Spleen (tissue), 11 donors: Measurements from ENCODE around the gene SLC44A4. TPM values are rescaled to one million over a fixed set of nuclear protein-coding genes. Genes with fewer than 3 reads are reported as not detected.

Experiments used
- DNase-seq: peaks from one replicate; pipeline ENCODE4 v3.0.0-alpha.2; 2020
- H3K27ac ChIP-seq, 8 donors: fragments of 200-600 bp; sonication (generic) in 7 of 8; 1 replicate in 4 of 8; 2 replicates in 4 of 8; pipeline versions ENCODE4 v1.5.0 to v1.8.0; 2016 to 2021; ENCODE audit warnings: inconsistent platforms in 4 of 8, mild to moderate bottlenecking in 4 of 8, moderate library complexity in 1 of 8
- H3K27me3 ChIP-seq, 7 donors: fragments of 200-600 bp; sonication (generic) in 6 of 7; replicated peaks in 1 of 7; 1 replicate in 4 of 7; 2 replicates in 3 of 7; pipeline versions ENCODE4 v1.5.0 to v1.8.0; 2016 to 2021; ENCODE audit warnings: inconsistent platforms in 3 of 7, mild to moderate bottlenecking in 1 of 7
- H3K36me3 ChIP-seq, 6 donors: fragments of 200-600 bp; sonication (generic) in 5 of 6; 1 replicate in 4 of 6; 2 replicates in 2 of 6; pipeline versions ENCODE4 v1.5.0 to v1.8.0; 2016 to 2021; ENCODE audit warnings: inconsistent platforms in 2 of 6
- H3K4me1 ChIP-seq, 6 donors: fragments of 200-600 bp; sonication (generic) in 5 of 6; 1 replicate in 3 of 6; 2 replicates in 3 of 6; pipeline versions ENCODE4 v1.5.0 to v1.8.0; 2016 to 2021; ENCODE audit warnings: inconsistent platforms in 3 of 6
- H3K4me3 ChIP-seq, 8 donors: fragments of 200-600 bp; sonication (generic) in 7 of 8; 1 replicate in 4 of 8; 2 replicates in 4 of 8; pipeline versions ENCODE4 v1.5.0 to v1.8.0; 2016 to 2021; ENCODE audit warnings: inconsistent platforms in 4 of 8, mild to moderate bottlenecking in 4 of 8, moderate library complexity in 2 of 8
- H3K9me3 ChIP-seq, 8 donors: fragments of 200-600 bp; sonication (generic) in 7 of 8; 1 replicate in 4 of 8; 2 replicates in 4 of 8; pipeline versions ENCODE4 v1.5.0 to v1.8.0; 2016 to 2021; ENCODE audit warnings: inconsistent platforms in 4 of 8
- POLR2A ChIP-seq, 3 donors: fragments of 450-650 bp; IDR thresholded peaks; one replicate each; pipeline ENCODE4 v1.5.1; 2017; ENCODE audit warnings: antibody characterized with exemption in 3 of 3, mild to moderate bottlenecking in 1 of 3
- POLR2AphosphoS5 ChIP-seq, 3 donors: sonication (generic); formaldehyde crosslinking; IDR thresholded peaks; one replicate each; pipeline ENCODE4 v1.5.1; 2017; ENCODE audit warnings: antibody characterized with exemption in 3 of 3
- WGBS, 5 donors: extraction: QIAGEN DNeasy Blood & Tissue Kit in 3 of 5; methylation state at CpG; one replicate each; pipeline versions ENCODE4 v1.1.5 to v1.1.7; 2013 to 2018; 5-methylcytosine and 5-hydroxymethylcytosine counted together
- intact Hi-C: fragments of 100-400 bp; cut with DNase I; formaldehyde crosslinking; loops from one replicate; pipeline ENCODE4 v1.15.0; 2023; ENCODE audit warnings: low total_unique reads
- polyA plus RNA-seq, 3 donors: library from polyadenylated mRNA; stranded (reverse); fragments of 200-250 nt; gene quantifications; one replicate each; pipeline ENCODE4 v1.2.1, GENCODE V29; 2013
- total RNA-seq, 7 donors: library from RNA; depleted of rRNA in 3 of 7; stranded (reverse); fragments of >200 nt in 3 of 7; fragmentation: NEBNext Ultra II Directional in 4 of 7; extraction: Animal tissue kit (Norgen Biotek cat#: 25700) in 4 of 7; gene quantifications; one replicate each; pipeline versions ENCODE4 v1.1.0 to v1.2.1, GENCODE V29; 2016 to 2021
- TF ChIP-seq, protein P1 (sequence below), 11 experiments: fragments of 200-600 bp in 7 of 11; fragments of 450-650 bp in 4 of 11; sonication (generic) in 4 of 11; IDR thresholded peaks in 8 of 11; conservative IDR thresholded peaks in 3 of 11; 1 replicate in 7 of 11; 2 replicates in 4 of 11; pipeline versions ENCODE4 v1.4.0 to v1.8.0; 2016 to 2021; ENCODE audit warnings: antibody characterized with exemption in 11 of 11, inconsistent platforms in 4 of 11, mild to moderate bottlenecking in 1 of 11
- donor health status: healthy with polysubstance abuse.
- donor health status: DM: no; HTN: no; CAD: no; lungs with moderate emphysema.
- donor health status: DM: no; HTN: no; CAD: no.
- donor health status: Bipolar disorder and iron deficiency.
- donor health status: healthy.
- donor health status: DM: no; HTN: no; CAD: no.
- donor health status: DM: yes; HTN: yes; CAD: no.

Gene SLC44A4
- total and polyA plus RNA-seq, 10 donors = 0.20 to 5.9 (median 2.6) TPM

DNA sequence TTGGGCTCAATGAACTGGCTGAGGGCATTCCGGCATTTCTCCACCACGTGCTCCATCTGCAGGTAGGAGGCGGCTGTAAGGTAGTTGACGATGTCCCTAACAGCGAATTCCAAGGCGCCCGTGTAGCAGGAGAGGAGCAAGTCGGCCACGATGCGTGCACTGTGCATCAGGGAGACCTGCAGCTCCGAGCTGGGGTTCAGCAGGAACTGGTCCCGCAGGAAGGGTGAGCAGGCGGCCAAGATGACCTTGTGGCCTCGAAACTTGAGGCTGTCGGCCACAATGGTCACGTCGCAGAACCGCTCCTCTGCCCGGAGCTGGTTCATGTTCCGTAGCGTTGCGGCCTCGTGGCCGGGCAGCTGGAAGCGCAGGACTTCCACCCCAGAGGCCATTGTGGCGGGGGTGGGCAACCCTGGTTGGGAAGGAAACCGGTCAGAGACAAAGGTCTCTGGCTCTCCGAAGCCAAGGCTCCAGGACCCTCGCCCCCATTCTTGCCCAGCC is 22.2 kb upstream of the SLC44A4 start:
- H3K27me3 ChIP-seq = no peaks in the 10 kb centered on the region
- H3K9me3 ChIP-seq = no peaks in the 10 kb centered on the region
- DNase-seq = peak; percentile 83
- H3K27ac ChIP-seq = peak overlapping the region; percentile 53 to 92 (median 82)
- TF ChIP-seq POLR2A (IDR thresholded peaks at IDR 0.05) (no peak), POLR2AphosphoS5 (IDR thresholded peaks at IDR 0.05) (peak in 2 of 3 donors; percentile 58 to 67)
- TF ChIP-seq, protein P1, sequence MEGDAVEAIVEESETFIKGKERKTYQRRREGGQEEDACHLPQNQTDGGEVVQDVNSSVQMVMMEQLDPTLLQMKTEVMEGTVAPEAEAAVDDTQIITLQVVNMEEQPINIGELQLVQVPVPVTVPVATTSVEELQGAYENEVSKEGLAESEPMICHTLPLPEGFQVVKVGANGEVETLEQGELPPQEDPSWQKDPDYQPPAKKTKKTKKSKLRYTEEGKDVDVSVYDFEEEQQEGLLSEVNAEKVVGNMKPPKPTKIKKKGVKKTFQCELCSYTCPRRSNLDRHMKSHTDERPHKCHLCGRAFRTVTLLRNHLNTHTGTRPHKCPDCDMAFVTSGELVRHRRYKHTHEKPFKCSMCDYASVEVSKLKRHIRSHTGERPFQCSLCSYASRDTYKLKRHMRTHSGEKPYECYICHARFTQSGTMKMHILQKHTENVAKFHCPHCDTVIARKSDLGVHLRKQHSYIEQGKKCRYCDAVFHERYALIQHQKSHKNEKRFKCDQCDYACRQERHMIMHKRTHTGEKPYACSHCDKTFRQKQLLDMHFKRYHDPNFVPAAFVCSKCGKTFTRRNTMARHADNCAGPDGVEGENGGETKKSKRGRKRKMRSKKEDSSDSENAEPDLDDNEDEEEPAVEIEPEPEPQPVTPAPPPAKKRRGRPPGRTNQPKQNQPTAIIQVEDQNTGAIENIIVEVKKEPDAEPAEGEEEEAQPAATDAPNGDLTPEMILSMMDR (IDR thresholded peaks at IDR 0.05 in 8 of 11, conservative IDR thresholded peaks at IDR 0.05 in 3 of 11) = no peak
- H3K36me3 ChIP-seq = peaks cover 0 to 4% (median 0%) of the 10 kb centered on the region in 6 donors
- peak overlapping the region in 7 of 8 donors; percentile 44 to 88 (median 65) for H3K4me3 ChIP-seq
- 60 to 67% (median 63%) methylated on average over 25 to 29 of the region's 29 CpGs for WGBS, 5 donors
- intact Hi-C loops = no loop called here
- H3K4me1 ChIP-seq = peaks cover 35 to 65% (median 54%) of the 10 kb centered on the region in 6 donors

DNA sequence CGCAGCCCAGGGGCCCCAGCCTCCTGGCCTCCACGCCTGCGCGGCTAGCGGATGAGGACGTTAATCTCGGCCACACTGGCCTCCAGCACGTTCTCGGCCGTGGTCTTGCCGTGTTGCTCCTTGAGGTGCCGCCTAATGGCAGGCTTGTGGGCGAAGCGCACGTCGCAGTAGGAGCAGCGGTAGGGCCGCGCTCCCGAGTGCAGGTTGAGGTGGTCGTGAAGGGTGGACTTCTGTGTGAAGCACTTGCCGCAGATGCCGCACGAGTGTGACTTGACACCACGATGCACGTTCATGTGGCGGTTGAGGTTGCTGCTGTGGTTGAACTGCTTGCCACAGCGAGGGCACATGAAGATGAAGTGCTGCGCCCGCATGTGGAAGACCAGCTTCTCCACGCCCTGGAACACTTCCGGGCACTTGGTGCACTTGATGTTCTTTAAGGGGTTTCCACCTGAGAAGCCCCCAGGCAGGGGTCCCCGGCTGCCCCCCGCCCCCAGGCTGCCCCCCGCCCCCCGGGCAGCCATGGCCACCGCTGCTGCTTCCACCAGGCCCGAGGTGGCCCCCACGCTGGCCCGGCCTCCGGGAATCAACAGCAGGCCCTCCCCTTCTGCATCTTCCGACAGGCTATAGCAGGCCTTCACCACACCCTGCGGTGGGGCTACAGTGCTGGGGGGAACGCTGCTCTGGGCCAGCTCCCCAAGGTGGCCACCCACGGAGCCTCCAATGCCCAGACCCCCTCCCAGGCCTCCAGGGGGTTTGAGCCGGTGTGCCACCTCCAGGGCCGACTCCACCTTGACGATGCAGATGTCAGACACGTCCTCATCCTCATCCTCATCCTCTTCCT is 21.3 kb upstream of the SLC44A4 start:
- intact Hi-C loops = no loop called here
- no peaks in the 10 kb centered on the region for H3K9me3 ChIP-seq
- peak; percentile 79 for DNase-seq
- H3K27me3 ChIP-seq = no peaks in the 10 kb centered on the region
- peak overlapping the region in 2 of 8 donors; percentile 85 to 92 for H3K27ac ChIP-seq
- no peak overlapping the region for H3K4me3 ChIP-seq
- peaks cover 36 to 71% (median 57%) of the 10 kb centered on the region in 6 donors for H3K4me1 ChIP-seq
- TF ChIP-seq, protein P1 (IDR thresholded peaks at IDR 0.05 in 8 of 11, conservative IDR thresholded peaks at IDR 0.05 in 3 of 11) = no peak
- TF ChIP-seq POLR2AphosphoS5 (IDR thresholded peaks at IDR 0.05) (peak in 1 of 3 donors; percentile 36), POLR2A (IDR thresholded peaks at IDR 0.05) (no peak)
- 71 to 80% (median 75%) methylated on average over 40 to 49 of the region's 49 CpGs for WGBS, 5 donors
- peaks cover 0 to 13% (median 3%) of the 10 kb centered on the region in 6 donors for H3K36me3 ChIP-seq

DNA sequence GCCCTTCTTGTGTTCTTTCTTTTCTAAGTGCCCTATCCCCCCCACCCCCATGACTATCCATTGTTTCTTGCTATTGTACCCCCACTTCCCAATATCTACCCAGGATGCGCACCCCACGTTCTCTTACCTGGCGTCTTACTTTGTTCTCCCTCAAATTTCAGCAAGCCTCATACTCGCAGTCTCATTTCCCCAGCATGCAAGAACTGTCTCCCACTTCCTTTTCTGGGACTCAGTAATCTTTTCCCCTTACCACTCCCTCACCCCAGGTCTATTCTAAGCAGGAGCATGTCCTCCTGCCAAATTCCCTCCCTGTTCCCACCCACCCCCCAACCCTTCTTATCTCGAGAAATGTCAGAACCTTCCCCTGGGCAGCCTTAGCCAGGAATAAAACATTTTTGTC is 20.4 kb upstream of the SLC44A4 start:
- Histone ChIP-seq H3K4me3 (no peak overlapping the region), H3K9me3 (no peaks in the 10 kb centered on the region), H3K27me3 (no peaks in the 10 kb centered on the region), H3K27ac (peak overlapping the region in 1 of 8 donors; percentile 90), H3K4me1 (peaks cover 36 to 71% (median 57%) of the 10 kb centered on the region in 6 donors), H3K36me3 (peaks cover 0 to 22% (median 12%) of the 10 kb centered on the region in 6 donors)
- no peak for DNase-seq
- TF ChIP-seq, protein P1 (IDR thresholded peaks at IDR 0.05 in 8 of 11, conservative IDR thresholded peaks at IDR 0.05 in 3 of 11) = no peak
- TF ChIP-seq POLR2AphosphoS5 (IDR thresholded peaks at IDR 0.05) (no peak), POLR2A (IDR thresholded peaks at IDR 0.05) (no peak)
- intact Hi-C loops = no loop called here
- 35 to 59% (median 51%) methylated on average over 5 of the region's 5 CpGs for WGBS, 5 donors
